Mesenchymal stem cell (in vitro differentiated cells and primary cell): ENCODE data around the gene FLT1.
A peak's percentile ranks its signal among the peaks of the same experiment; 100 is the strongest.

Experiments used
- DNase-seq: peaks from one replicate; pipeline ENCODE4 v3.0.0-alpha.2; 2013
- H2AFZ ChIP-seq: one replicate; pipeline ENCODE4 v1.6.1; 2013; ENCODE audit warnings: low read depth, mild to moderate bottlenecking, control low read depth, inconsistent platforms, low read length, moderate library complexity
- H2AK5ac ChIP-seq: 2 replicates; pipeline ENCODE4 v1.6.1; 2013; ENCODE audit warnings: low read length, moderate library complexity, mild to moderate bottlenecking, inconsistent platforms; ENCODE audit not compliant: severe bottlenecking
- H2BK120ac ChIP-seq: one replicate; pipeline ENCODE4 v1.6.1; 2013; ENCODE audit warnings: low read depth, mild to moderate bottlenecking, inconsistent platforms, low read length, moderate library complexity
- H2BK12ac ChIP-seq, 2 experiments: one replicate each; pipeline ENCODE4 v1.6.1; 2013; ENCODE audit warnings: inconsistent platforms in 2 of 2, low read length in 2 of 2, mild to moderate bottlenecking in 2 of 2, moderate library complexity in 2 of 2, control low read depth in 1 of 2
- H2BK15ac ChIP-seq: one replicate; pipeline ENCODE4 v1.6.1; 2013; ENCODE audit warnings: mild to moderate bottlenecking, low read depth, inconsistent platforms; ENCODE audit not compliant: poor library complexity, severe bottlenecking
- H2BK5ac ChIP-seq: 2 replicates; pipeline ENCODE4 v1.6.1; 2013; ENCODE audit warnings: low read depth, mild to moderate bottlenecking, low read length, control low read depth, inconsistent platforms; ENCODE audit not compliant: poor library complexity, severe bottlenecking
- H3K14ac ChIP-seq, 2 experiments: one replicate each; pipeline ENCODE4 v1.6.1; 2013; ENCODE audit warnings: inconsistent platforms in 2 of 2, low read length in 2 of 2, control low read depth in 1 of 2, mild to moderate bottlenecking in 1 of 2, moderate library complexity in 1 of 2
- H3K18ac ChIP-seq, 2 experiments: one replicate each; pipeline ENCODE4 v1.6.1; 2013; ENCODE audit warnings: inconsistent platforms in 2 of 2, low read length in 2 of 2, control low read depth in 1 of 2, low read depth in 1 of 2, mild to moderate bottlenecking in 1 of 2
- H3K23ac ChIP-seq, 2 experiments: one replicate each; pipeline ENCODE4 v1.6.1; 2013; ENCODE audit warnings: inconsistent platforms in 2 of 2, low read length in 2 of 2, mild to moderate bottlenecking in 2 of 2, moderate library complexity in 2 of 2, control low read depth in 1 of 2
- H3K27ac ChIP-seq: 2 replicates; pipeline ENCODE4 v1.5.1; 2013; ENCODE audit warnings: mild to moderate bottlenecking, moderate library complexity, low read length, control low read depth, inconsistent platforms; ENCODE audit not compliant: poor library complexity, severe bottlenecking
- H3K27me3 ChIP-seq, 2 experiments: 2 replicates each; pipeline versions ENCODE4 v1.6.1 to v1.7.0; 2013; ENCODE audit warnings: low read length in 2 of 2, mild to moderate bottlenecking in 2 of 2, moderate library complexity in 2 of 2, control low read depth in 1 of 2, inconsistent platforms in 1 of 2; ENCODE audit not compliant: control insufficient read depth in 1 of 2, insufficient read depth in 1 of 2
- H3K36me3 ChIP-seq, 2 experiments: 2 replicates each; pipeline versions ENCODE4 v1.6.1 to v1.7.0; 2013; ENCODE audit warnings: low read length in 2 of 2, control low read depth in 1 of 2, inconsistent platforms in 1 of 2, low read depth in 1 of 2, mild to moderate bottlenecking in 1 of 2; ENCODE audit not compliant: insufficient read depth in 2 of 2, control insufficient read depth in 1 of 2
- H3K4ac ChIP-seq, 2 experiments: one replicate each; pipeline ENCODE4 v1.6.1; 2013; ENCODE audit warnings: inconsistent platforms in 2 of 2, low read length in 2 of 2, mild to moderate bottlenecking in 2 of 2, moderate library complexity in 2 of 2, control low read depth in 1 of 2, low read depth in 1 of 2
- H3K4me1 ChIP-seq: 2 replicates; pipeline ENCODE4 v1.6.1; 2013; ENCODE audit warnings: low read depth, low read length, control low read depth; ENCODE audit not compliant: control insufficient read depth, insufficient read depth
- H3K4me2 ChIP-seq: 2 replicates; pipeline ENCODE4 v1.6.1; 2013; ENCODE audit warnings: low read length, mild to moderate bottlenecking, inconsistent platforms; ENCODE audit not compliant: poor library complexity, severe bottlenecking
- H3K4me3 ChIP-seq, 2 experiments: 2 replicates each; pipeline versions ENCODE4 v1.5.1 to v1.7.0; 2013; ENCODE audit warnings: low read length in 2 of 2, mild to moderate bottlenecking in 2 of 2, control low read depth in 1 of 2, low read depth in 1 of 2; ENCODE audit not compliant: insufficient read depth in 1 of 2
- H3K79me1 ChIP-seq: replicated peaks from 2 replicates; pipeline ENCODE4 v1.6.1; 2013; ENCODE audit warnings: mild to moderate bottlenecking, control low read depth, low read length, inconsistent platforms; ENCODE audit not compliant: poor library complexity, severe bottlenecking
- H3K9ac ChIP-seq: 2 replicates; pipeline ENCODE4 v1.7.0; 2013; ENCODE audit warnings: mild to moderate bottlenecking, low read length, moderate library complexity
- H3K9me3 ChIP-seq: 2 replicates; pipeline ENCODE4 v1.7.0; 2013; ENCODE audit warnings: mild to moderate bottlenecking, low read length; ENCODE audit not compliant: control insufficient read depth
- H4K8ac ChIP-seq: one replicate; pipeline ENCODE4 v1.6.1; 2013; ENCODE audit warnings: inconsistent platforms, mild to moderate bottlenecking, low read length, moderate library complexity
- H4K91ac ChIP-seq: one replicate; pipeline ENCODE4 v1.6.1; 2013; ENCODE audit warnings: mild to moderate bottlenecking, low read length, inconsistent platforms
- WGBS: methylation state at CpG from one replicate; pipeline ENCODE4 v1.1.7; 2013; ENCODE audit warnings: mixed read lengths; 5-methylcytosine and 5-hydroxymethylcytosine counted together

The FLT1 gene

GRCh38 chr13:28528848-28529247, 33.9 kb upstream of the FLT1 start:
- Histone ChIP-seq H3K9ac (no peak overlapping the region), H2BK15ac (no peak overlapping the region), H3K4ac (no peak overlapping the region), H3K79me1 (no peaks in the 10 kb centered on the region), H4K91ac (no peak overlapping the region), H3K23ac (no peak overlapping the region), H3K27me3 (peaks cover 60 to 66% of the 10 kb centered on the region in 2 experiments), H3K4me2 (no peak overlapping the region), H2BK12ac (no peak overlapping the region), H2BK120ac (no peak overlapping the region), H2BK5ac (no peak overlapping the region), H2AFZ (no peak overlapping the region), H3K4me3 (no peak overlapping the region), H3K27ac (no peak overlapping the region), H3K9me3 (no peaks in the 10 kb centered on the region), H2AK5ac (no peak overlapping the region), H4K8ac (no peak overlapping the region), H3K14ac (no peak overlapping the region), H3K4me1 (peaks cover 22% of the 10 kb centered on the region), H3K36me3 (no peaks in the 10 kb centered on the region), H3K18ac (no peak overlapping the region)
- WGBS, result 94% methylated on average over 3 of the region's 3 CpGs
- DNase-seq, result peak; percentile 24

DNA sequence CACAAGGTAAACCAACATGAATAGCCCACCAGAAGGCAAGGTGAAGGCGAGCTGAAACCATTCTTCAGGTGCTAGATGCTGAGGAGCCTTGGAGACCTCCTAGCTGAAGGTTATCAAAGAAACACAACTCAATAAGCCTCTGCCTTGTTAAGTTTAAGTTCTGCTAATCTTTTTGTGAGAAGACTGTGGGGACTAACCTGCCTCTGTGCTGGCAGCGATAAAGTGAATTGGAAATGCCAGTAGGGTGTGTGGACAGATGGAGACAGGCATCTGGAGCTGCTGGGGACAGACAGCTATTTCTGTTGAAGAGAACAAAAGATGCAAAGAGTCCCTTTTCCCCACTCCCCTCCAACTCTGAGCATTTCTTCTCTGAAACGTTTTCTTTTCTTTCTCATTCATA, 33.5 kb upstream of the FLT1 start:
- no peaks in the 10 kb centered on the region for H3K9me3 ChIP-seq
- no peak overlapping the region for H4K8ac ChIP-seq
- no peak overlapping the region for H2AFZ ChIP-seq
- H2AK5ac ChIP-seq, result no peak overlapping the region
- no peaks in the 10 kb centered on the region for H3K79me1 ChIP-seq
- 92% methylated on average over 2 of the region's 3 CpGs for WGBS
- no peak overlapping the region for H3K18ac ChIP-seq
- no peak overlapping the region for H3K4ac ChIP-seq
- H3K9ac ChIP-seq, result no peak overlapping the region
- peaks cover 56 to 61% of the 10 kb centered on the region in 2 experiments for H3K27me3 ChIP-seq
- H3K23ac ChIP-seq, result no peak overlapping the region
- H2BK120ac ChIP-seq, result no peak overlapping the region
- H3K36me3 ChIP-seq, result no peaks in the 10 kb centered on the region
- no peak overlapping the region for H3K27ac ChIP-seq
- no peak overlapping the region for H2BK5ac ChIP-seq
- H2BK12ac ChIP-seq, result no peak overlapping the region
- H3K14ac ChIP-seq, result no peak overlapping the region
- no peak for DNase-seq
- no peak overlapping the region for H3K4me3 ChIP-seq
- H3K4me2 ChIP-seq, result no peak overlapping the region
- no peak overlapping the region for H4K91ac ChIP-seq
- H2BK15ac ChIP-seq, result no peak overlapping the region
- H3K4me1 ChIP-seq, result peaks cover 22% of the 10 kb centered on the region

- H2AK5ac ChIP-seq, result no peak overlapping the region
- 93% methylated on average over 13 of the region's 13 CpGs for WGBS
Measured at GRCh38 chr13:28527629-28528028, 32.7 kb upstream of the FLT1 start.

DNA sequence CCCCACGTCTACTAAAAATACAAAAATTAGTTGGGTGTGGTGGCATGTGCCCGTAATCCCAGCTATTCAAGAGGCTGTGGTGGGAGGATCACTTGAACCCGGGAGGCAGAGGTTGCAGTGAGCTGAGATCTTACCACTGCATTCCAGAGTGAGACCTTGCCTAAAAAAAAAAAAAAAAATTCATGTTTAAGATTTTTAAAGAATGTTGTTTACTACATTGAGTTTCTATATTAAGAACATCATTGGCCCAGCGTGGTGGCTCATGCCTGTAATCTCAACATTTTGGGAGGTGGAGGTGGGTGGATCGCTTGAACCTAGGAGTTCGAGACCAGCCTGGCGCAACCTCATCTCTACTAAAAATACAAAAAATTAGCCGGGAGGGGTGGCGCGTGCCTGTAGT, 31.9 kb upstream of the FLT1 start:
- Histone ChIP-seq H2AK5ac (no peak overlapping the region), H2BK15ac (no peak overlapping the region), H2AFZ (no peak overlapping the region), H3K18ac (no peak overlapping the region), H3K27ac (no peak overlapping the region), H3K4me2 (no peak overlapping the region), H3K23ac (no peak overlapping the region), H3K36me3 (no peaks in the 10 kb centered on the region), H2BK5ac (no peak overlapping the region), H4K8ac (no peak overlapping the region), H2BK120ac (no peak overlapping the region), H3K79me1 (no peaks in the 10 kb centered on the region), H3K27me3 (peaks cover 45 to 52% of the 10 kb centered on the region in 2 experiments), H2BK12ac (no peak overlapping the region), H3K14ac (no peak overlapping the region), H3K4ac (no peak overlapping the region), H3K4me1 (peaks cover 11% of the 10 kb centered on the region), H3K9me3 (no peaks in the 10 kb centered on the region), H3K4me3 (no peak overlapping the region), H3K9ac (no peak overlapping the region), H4K91ac (no peak overlapping the region)
- no peak for DNase-seq
- 79% methylated on average over 9 of the region's 10 CpGs for WGBS

More at GRCh38 chr13:28527629-28528028, 32.7 kb upstream of the FLT1 start:
- no peak overlapping the region for H2BK12ac ChIP-seq
- no peaks in the 10 kb centered on the region for H3K9me3 ChIP-seq
- DNase-seq, result no peak
- no peak overlapping the region for H3K9ac ChIP-seq
- no peak overlapping the region for H2AFZ ChIP-seq
- H3K18ac ChIP-seq, result no peak overlapping the region
- no peak overlapping the region for H2BK5ac ChIP-seq
- H3K79me1 ChIP-seq, result no peaks in the 10 kb centered on the region
- no peak overlapping the region for H3K4ac ChIP-seq
- H3K27me3 ChIP-seq, result peaks cover 48 to 54% of the 10 kb centered on the region in 2 experiments
- no peak overlapping the region for H3K4me3 ChIP-seq
- no peak overlapping the region for H2BK15ac ChIP-seq
- no peaks in the 10 kb centered on the region for H3K36me3 ChIP-seq
- H3K4me1 ChIP-seq, result peaks cover 17% of the 10 kb centered on the region
- H3K4me2 ChIP-seq, result no peak overlapping the region
- H4K91ac ChIP-seq, result no peak overlapping the region
- no peak overlapping the region for H3K14ac ChIP-seq
- no peak overlapping the region for H2BK120ac ChIP-seq
- no peak overlapping the region for H3K27ac ChIP-seq
- H3K23ac ChIP-seq, result no peak overlapping the region
- no peak overlapping the region for H4K8ac ChIP-seq
